K562 (cell line): ENCODE results near the gene TTC38. TPM values are rescaled to one million over a fixed set of nuclear protein-coding genes. Genes with fewer than 3 reads are reported as not detected.

ENCODE experiments used
- ATAC-seq: fragments of 200-7000 bp; cut with Tn5 transposase; 3 replicates; pipeline ENCODE4 v1.9.1; 2020; ENCODE audit warnings: moderate library complexity
- BruUV-seq: library from RNA; stranded (reverse); fragments of 400-500 nt; replicated peaks from 2 replicates; lab custom pipeline; 2021; lab: Mats Ljungman, UMichigan
- CTCF ChIA-PET: fragments of 300-600 bp; formaldehyde crosslinking; extraction: SDS; loops from one replicate; lab custom pipeline; 2021; ENCODE audit warnings: low intra/inter-chr PET ratio; lab: Yijun Ruan, JAX
- POLR2A ChIA-PET: fragments of 300-600, 350-650 bp; sonication (Branson Sonifier 250); formaldehyde crosslinking; extraction: SDS; loops from one replicate; lab custom pipeline; 2021; ENCODE audit warnings: antibody characterized with exemption, inconsistent platforms; lab: Yijun Ruan, JAX
- DNase-seq, 4 experiments: peaks; one replicate each; pipeline versions ENCODE4 v3.0.0 to v3.0.0-alpha.2; 2011 to 2018; ENCODE audit warnings: low spot score in 3 of 4, mixed read lengths in 3 of 4; ENCODE audit errors: extremely low read depth in 1 of 4
- FAIRE-seq: peaks from 2 replicates; lab custom pipeline; 2011; peaks lifted over from hg19 to GRCh38; lab: Jason Lieb, UNC
- H2AFZ ChIP-seq: 2 replicates; pipeline ENCODE4 v1.6.0; 2011; ENCODE audit warnings: low read depth, low read length, control low read depth, inconsistent platforms
- H3K27ac ChIP-seq: fragments of 200-600 bp; 3 replicates; pipeline ENCODE4 v1.8.0; 2011; ENCODE audit warnings: low read depth, mild to moderate bottlenecking, control low read depth, inconsistent platforms, low read length, moderate library complexity, mixed read lengths; ENCODE audit errors: extremely low read depth
- H3K27me3 ChIP-seq, 2 experiments: fragments of 300-600 bp in 1 of 2; 2 replicates in 1 of 2; 3 replicates in 1 of 2; pipeline versions ENCODE4 v1.6.0 to v1.8.0; 2011; ENCODE audit warnings: inconsistent platforms in 2 of 2, low read length in 2 of 2, mild to moderate bottlenecking in 1 of 2, mixed read lengths in 1 of 2, moderate library complexity in 1 of 2; ENCODE audit not compliant: control insufficient read depth in 2 of 2, insufficient read depth in 2 of 2
- H3K36me3 ChIP-seq: fragments of 300-600 bp; 3 replicates; pipeline ENCODE4 v1.8.0; 2011; ENCODE audit warnings: mild to moderate bottlenecking, low read length, inconsistent platforms; ENCODE audit not compliant: control insufficient read depth, insufficient read depth
- H3K4me1 ChIP-seq, 2 experiments: fragments of 200-600 bp in 1 of 2; replicated peaks in 1 of 2; 2 replicates in 1 of 2; 3 replicates in 1 of 2; pipeline versions ENCODE4 v1.5.1 to v1.8.0; 2011; ENCODE audit warnings: inconsistent platforms in 2 of 2, low read length in 2 of 2, mild to moderate bottlenecking in 1 of 2, mixed read lengths in 1 of 2, moderate library complexity in 1 of 2; ENCODE audit not compliant: control insufficient read depth in 2 of 2, insufficient read depth in 2 of 2
- H3K4me2 ChIP-seq: 2 replicates; pipeline ENCODE4 v1.6.1; 2011; ENCODE audit warnings: low read length, control low read depth, inconsistent platforms, mixed read lengths; ENCODE audit not compliant: insufficient read depth
- H3K4me3 ChIP-seq: fragments of 200-600 bp; sonication (generic), shearing (Covaris generic); 2 replicates; pipeline ENCODE4 v1.5.1; 2016; ENCODE audit warnings: control low read depth, inconsistent platforms
- H3K79me2 ChIP-seq: fragments of 200-600 bp; 3 replicates; pipeline ENCODE4 v1.8.0; 2011; ENCODE audit warnings: low read length, inconsistent platforms; ENCODE audit not compliant: control insufficient read depth, insufficient read depth
- H3K9ac ChIP-seq, 2 experiments: 2 replicates each; pipeline versions ENCODE4 v1.6.0 to v1.6.1; 2011; ENCODE audit warnings: low read depth in 2 of 2, low read length in 2 of 2, control low read depth in 1 of 2, inconsistent platforms in 1 of 2, mild to moderate bottlenecking in 1 of 2, mixed read lengths in 1 of 2; ENCODE audit not compliant: insufficient read depth in 1 of 2
- H3K9me1 ChIP-seq: one replicate; pipeline ENCODE4 v1.6.0; 2011; ENCODE audit warnings: inconsistent platforms, mild to moderate bottlenecking, low read length, moderate library complexity; ENCODE audit not compliant: control insufficient read depth, insufficient read depth
- H3K9me3 ChIP-seq: replicated peaks from 2 replicates; pipeline ENCODE4 v1.5.1; 2011; ENCODE audit warnings: low read depth, low read length, inconsistent platforms; ENCODE audit not compliant: control insufficient read depth, insufficient read depth
- H4K20me1 ChIP-seq: replicated peaks from 2 replicates; pipeline ENCODE4 v1.6.1; 2011; ENCODE audit warnings: low read length, inconsistent platforms, mixed read lengths; ENCODE audit not compliant: control insufficient read depth, insufficient read depth
- BRCA1 ChIP-seq, 2 experiments: fragments of 450-650 bp in 1 of 2; sonication (generic) in 1 of 2; formaldehyde crosslinking in 1 of 2; IDR thresholded peaks; 2 replicates each; pipeline versions ENCODE4 v1.5.0 to v1.6.1; 2017 to 2020; ENCODE audit warnings: mild to moderate bottlenecking in 1 of 2, missing genetic modification reagents in 1 of 2
- ETS2 ChIP-seq: IDR thresholded peaks from 2 replicates; pipeline ENCODE4 v1.6.1; 2016; ENCODE audit warnings: borderline replicate concordance, missing genetic modification characterization, mild to moderate bottlenecking, moderate library complexity, missing compliant biosample characterization; ENCODE audit not compliant: poor library complexity, severe bottlenecking
- FOXM1 ChIP-seq, 2 experiments: fragments of 450-650 bp in 1 of 2; sonication (generic) in 1 of 2; formaldehyde crosslinking in 1 of 2; IDR thresholded peaks; 2 replicates each; pipeline versions ENCODE4 v1.6.1 to v1.9.0; 2017 to 2022; ENCODE audit warnings: low read depth in 2 of 2, mild to moderate bottlenecking in 2 of 2, missing genetic modification reagents in 1 of 2, moderate library complexity in 1 of 2
- ILF3 ChIP-seq: fragments of 450-650 bp; IDR thresholded peaks from 2 replicates; pipeline ENCODE4 v1.6.1; 2018; ENCODE audit warnings: antibody characterized with exemption, mild to moderate bottlenecking, moderate library complexity, borderline replicate concordance
- MNT ChIP-seq, 2 experiments: fragments of 450-650 bp; conservative IDR thresholded peaks; 2 replicates each; pipeline ENCODE4 v1.6.1; 2017; ENCODE audit warnings: mild to moderate bottlenecking in 2 of 2, moderate library complexity in 2 of 2
- TAF1 ChIP-seq: IDR thresholded peaks from 2 replicates; pipeline ENCODE4 v1.6.1; 2011; ENCODE audit warnings: mild to moderate bottlenecking, low read length, moderate library complexity; ENCODE audit not compliant: insufficient read depth, control insufficient read depth, severe bottlenecking; ENCODE audit errors: extremely low read depth
- U2AF2 ChIP-seq: fragments of 200-400 bp; formaldehyde crosslinking; optimal IDR thresholded peaks from 2 replicates; pipeline ENCODE3; 2017; ENCODE audit warnings: low read depth, mild to moderate bottlenecking, low read length
- ZNF764 ChIP-seq: fragments of 250-450 bp; sonication (Bioruptor Pico); IDR thresholded peaks from 2 replicates; pipeline ENCODE4 v1.4.0; 2020; ENCODE audit warnings: low read depth, mild to moderate bottlenecking, moderate library complexity
- WGBS: fragments of 100-300 bp; shearing (Covaris generic); methylation state at CpG from one replicate; pipeline ENCODE4 v1.1.6; 2016; ENCODE audit warnings: low coverage, mixed read lengths; ENCODE audit not compliant: insufficient coverage; ENCODE audit errors: missing lambda C conversion rate; 5-methylcytosine and 5-hydroxymethylcytosine counted together
- in situ Hi-C: fragments of 300-500 bp; cut with MboI; formaldehyde crosslinking; loops from 4 replicates; pipeline ENCODE4 v1.15.0; 2018; ENCODE audit warnings: inconsistent platforms, mixed read lengths
- intact Hi-C: fragments of 100-400 bp; cut with micrococcal nuclease; formaldehyde crosslinking; loops from 2 replicates; pipeline ENCODE4 v1.14.2; 2022
- polyA plus RNA-seq, 8 experiments: library from polyadenylated mRNA; depleted of rRNA in 4 of 8; stranded (reverse) in 5 of 8; unstranded in 3 of 8; fragments of >200 nt; fragmentation: Nextera tagmentation in 2 of 8; fragmentation: Illumina TruSeq in 1 of 8; extraction: Ambion mirVana in 2 of 8; extraction: Trizol in 1 of 8; gene quantifications; 2 replicates each; pipeline versions ENCODE4 v1.2.1 to v1.2.3, GENCODE V29; 2011 to 2014; ENCODE audit warnings: inconsistent platforms in 1 of 8, missing spikeins in 1 of 8
- total RNA-seq, 7 experiments: library from RNA; depleted of rRNA in 6 of 7; stranded (reverse); fragments of >200 nt in 6 of 7; fragmentation: Illumina TruSeq in 2 of 7; extraction: Trizol in 2 of 7; gene quantifications; 2 replicates each; pipeline versions ENCODE4 v1.2.1 to v1.2.3, GENCODE V29; 2011 to 2021; ENCODE audit warnings: low replicate concordance in 1 of 7

Gene TTC38
- total and polyA plus RNA-seq, 9 of the 15 experiments (the other 6 are each of a cell fraction or from before 2014, with no cell fraction given): 0.84 to 28.4 (median 18.1) TPM

DNA sequence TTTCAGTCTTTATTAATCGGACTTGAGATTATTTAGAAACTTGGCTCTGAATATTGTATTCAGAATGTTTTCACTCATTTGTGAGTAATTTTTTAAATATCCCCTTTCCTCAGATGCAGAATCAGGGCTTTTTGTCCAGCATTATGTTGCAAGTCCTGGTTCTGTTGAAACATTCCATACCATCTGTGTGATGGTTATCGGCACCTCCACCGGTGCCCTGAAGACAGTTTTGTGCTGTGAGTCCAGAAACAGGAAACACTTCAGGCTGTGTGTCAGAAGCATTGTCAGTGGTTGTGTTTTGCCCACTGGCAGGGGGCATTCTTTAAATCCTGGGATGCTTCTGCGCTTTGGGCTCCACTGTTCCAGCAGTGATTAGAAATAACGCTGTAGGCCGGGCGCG, 38.1 kb upstream of the TTC38 start:
- FAIRE-seq: no peak
- Histone ChIP-seq H3K79me2 (no peaks in the 10 kb centered on the region), H3K9me3 (no peaks in the 10 kb centered on the region), H3K27ac (no peak overlapping the region), H3K4me1 (peaks cover 6 to 12% of the 10 kb centered on the region in 2 experiments; a peak in 4 of 5 replicates), H4K20me1 (no peaks in the 10 kb centered on the region), H3K4me3 (no peak overlapping the region), H3K9me1 (no peaks in the 10 kb centered on the region), H2AFZ (no peak overlapping the region), H3K27me3 (no peaks in the 10 kb centered on the region), H3K36me3 (no peaks in the 10 kb centered on the region), H3K4me2 (no peak overlapping the region), H3K9ac (no peak overlapping the region)
- ChIA-PET CTCF (no interaction called here), POLR2A (interaction anchor here (0.6 kb wide), 1 partner anchor 293 kb away, joined by 3 read pairs; no protein-coding TSS in a partner anchor)
- ATAC-seq: no peak
- in situ Hi-C loops (no loop called here), intact Hi-C loops (no loop called here)
- WGBS: 79% methylated on average over 8 of the region's 8 CpGs
- DNase-seq: no peak
- BruUV-seq: no TSS peak
- TF ChIP-seq ILF3 (no peak), MNT (conservative IDR thresholded peaks at IDR 0.05) (no peak), ZNF764 (CRISPR knock-in tag) (no peak), U2AF2 (no peak), BRCA1 (IDR thresholded peaks at IDR 0.05) (no peak), BRCA1 (CRISPR knock-in tag; IDR thresholded peaks at IDR 0.05) (no peak), ETS2 (tag) (no peak), TAF1 (no peak), FOXM1 (IDR thresholded peaks at IDR 0.05; ENCODE audit: low read depth) (no peak), FOXM1 (CRISPR knock-in tag; IDR thresholded peaks at IDR 0.05; ENCODE audit: low read depth) (no peak)
